WTC11 (cell line): Measurements from ENCODE around the gene VEPH1. TPM values are rescaled to one million over a fixed set of nuclear protein-coding genes. Genes with fewer than 3 reads are reported as not detected.

Experiments
- ATAC-seq: fragments of 200-7000 bp; cut with Tn5 transposase; 2 replicates; pipeline ENCODE4 v1.10.0; 2021; ENCODE audit warnings: mild to moderate bottlenecking, moderate library complexity
- CTCF ChIA-PET: fragments of 300-600 bp; sonication (Branson Sonifier 250); formaldehyde crosslinking; loops from one replicate; lab custom pipeline; 2021; ENCODE audit warnings: antibody characterized with exemption; lab: Charles Lee
- POLR2A ChIA-PET: fragments of 350-600 bp; sonication (Branson Sonifier 250); formaldehyde crosslinking; loops from one replicate; lab custom pipeline; 2021; ENCODE audit warnings: antibody characterized with exemption; lab: Charles Lee
- DNase-seq: peaks from one replicate; pipeline ENCODE4 v3.0.0; 2021; ENCODE audit warnings: low spot score
- H3K27ac Mint-ChIP-seq: 2 replicates; pipeline ENCODE4 v1.8.0; 2021; ENCODE audit warnings: mixed read lengths
- H3K27me3 Mint-ChIP-seq: 2 replicates; pipeline ENCODE4 v1.8.0; 2021; ENCODE audit warnings: low read depth, mild to moderate bottlenecking, moderate library complexity, mixed read lengths
- H3K36me3 Mint-ChIP-seq: 2 replicates; pipeline ENCODE4 v1.8.0; 2021; ENCODE audit warnings: mixed read lengths
- H3K4me1 Mint-ChIP-seq: 2 replicates; pipeline ENCODE4 v1.8.0; 2022; ENCODE audit warnings: mixed read lengths
- H3K4me3 Mint-ChIP-seq: 2 replicates; pipeline ENCODE4 v1.8.0; 2021; ENCODE audit warnings: mild to moderate bottlenecking, moderate library complexity, mixed read lengths
- H3K9me3 Mint-ChIP-seq: 2 replicates; pipeline ENCODE4 v1.8.0; 2021; ENCODE audit warnings: mixed read lengths
- CREB1 ChIP-seq: sonication (generic); formaldehyde crosslinking; IDR thresholded peaks from 2 replicates; pipeline ENCODE4 v1.8.0; 2023; ENCODE audit warnings: mild to moderate bottlenecking, missing genetic modification reagents
- EMX1 ChIP-seq: fragments of 250-450 bp; sonication (Bioruptor Pico); IDR thresholded peaks from 2 replicates; pipeline ENCODE4 v1.8.0; 2021; ENCODE audit warnings: mild to moderate bottlenecking
- GTF2I ChIP-seq: fragments of 250-450 bp; sonication (Bioruptor Pico); conservative IDR thresholded peaks from 2 replicates; pipeline ENCODE4 v1.4.0; 2021; ENCODE audit warnings: mild to moderate bottlenecking
- HMGA2 ChIP-seq: fragments of 250-450 bp; sonication (Bioruptor Pico); IDR thresholded peaks from 2 replicates; pipeline ENCODE4 v1.4.0; 2021; ENCODE audit warnings: mild to moderate bottlenecking, moderate library complexity
- HMGXB4 ChIP-seq: sonication (generic); formaldehyde crosslinking; IDR thresholded peaks from 2 replicates; pipeline ENCODE4 v1.8.1; 2023; ENCODE audit warnings: mild to moderate bottlenecking, moderate library complexity, missing genetic modification reagents
- OVOL2 ChIP-seq: fragments of 250-450 bp; sonication (Bioruptor Pico); IDR thresholded peaks from 2 replicates; pipeline ENCODE4 v1.9.0; 2021; ENCODE audit warnings: mild to moderate bottlenecking, borderline replicate concordance
- RELA ChIP-seq: sonication (generic); formaldehyde crosslinking; IDR thresholded peaks from 2 replicates; pipeline ENCODE4 v1.8.1; 2022; ENCODE audit warnings: missing genetic modification reagents, mild to moderate bottlenecking, borderline replicate concordance
- TCF7 ChIP-seq: sonication (generic); formaldehyde crosslinking; IDR thresholded peaks from 2 replicates; pipeline ENCODE4 v1.8.0; 2022; ENCODE audit warnings: mild to moderate bottlenecking, low read depth, missing genetic modification reagents, moderate library complexity
- TP53 ChIP-seq: sonication (generic); formaldehyde crosslinking; IDR thresholded peaks from 2 replicates; pipeline ENCODE4 v1.8.1; 2023; ENCODE audit warnings: mild to moderate bottlenecking, missing genetic modification reagents
- ZNF121 ChIP-seq: sonication (generic); formaldehyde crosslinking; IDR thresholded peaks from 2 replicates; pipeline ENCODE4 v1.8.0; 2023; ENCODE audit warnings: missing genetic modification reagents
- ZNF263 ChIP-seq: sonication (generic); formaldehyde crosslinking; IDR thresholded peaks from 2 replicates; pipeline ENCODE4 v1.8.1; 2022; ENCODE audit warnings: low read depth, mild to moderate bottlenecking, moderate library complexity, missing genetic modification reagents
- ZNF317 ChIP-seq: sonication (generic); formaldehyde crosslinking; IDR thresholded peaks from 2 replicates; pipeline ENCODE4 v1.8.1; 2023; ENCODE audit warnings: low read depth, mild to moderate bottlenecking, moderate library complexity, missing genetic modification reagents, borderline replicate concordance
- ZNF416 ChIP-seq: fragments of 250-450 bp; sonication (Bioruptor Pico); IDR thresholded peaks from 2 replicates; pipeline ENCODE4 v1.9.0; 2021; ENCODE audit warnings: mild to moderate bottlenecking, inconsistent platforms
- ZNF512 ChIP-seq: sonication (generic); formaldehyde crosslinking; IDR thresholded peaks from 2 replicates; pipeline ENCODE4 v1.8.1; 2022; ENCODE audit warnings: missing genetic modification reagents, borderline replicate concordance
- total RNA-seq: library from RNA; stranded (reverse); gene quantifications from 3 replicates; pipeline ENCODE4 v1.2.3, GENCODE V29; 2021
- TF ChIP-seq, protein P1 (sequence below): fragments of 250-450 bp; sonication (Bioruptor Pico); IDR thresholded peaks from 2 replicates; pipeline ENCODE4 v1.9.0; 2021; ENCODE audit warnings: mild to moderate bottlenecking
- TF ChIP-seq, protein P2 (sequence below): sonication (generic); formaldehyde crosslinking; IDR thresholded peaks from 2 replicates; pipeline ENCODE4 v1.8.0; 2022; ENCODE audit warnings: mild to moderate bottlenecking, missing genetic modification reagents
- TF ChIP-seq, protein P3 (sequence below): sonication (generic); formaldehyde crosslinking; IDR thresholded peaks from 2 replicates; pipeline ENCODE4 v1.8.0; 2023; ENCODE audit warnings: mild to moderate bottlenecking, missing genetic modification reagents

The VEPH1 gene
- total RNA-seq, 1 experiment from 2014 or later: 10.8 TPM

- ATAC-seq: no peak
- Mint-ChIP-seq H3K4me1 (peaks cover 8% of the 10 kb centered on the region; the same call in 1 of the 2 replicates), H3K9me3 (no peaks in the 10 kb centered on the region)
- TF ChIP-seq ZNF121 (CRISPR knock-in tag): no peak
- no peak for TF ChIP-seq ZNF512 (CRISPR knock-in tag)
- TF ChIP-seq, all 79 proteins: peak for 0
- CTCF ChIA-PET: no interaction called here
- no peaks in the 10 kb centered on the region for H3K36me3 Mint-ChIP-seq
- H3K27me3 Mint-ChIP-seq: no peaks in the 10 kb centered on the region
- no peak overlapping the region for H3K4me3 Mint-ChIP-seq
- no peak overlapping the region for H3K27ac Mint-ChIP-seq
- no peak for DNase-seq
- POLR2A ChIA-PET: no interaction called here
Observed at GRCh38 chr3:157285966-157286365, 217.2 kb downstream of the VEPH1 start.

DNA sequence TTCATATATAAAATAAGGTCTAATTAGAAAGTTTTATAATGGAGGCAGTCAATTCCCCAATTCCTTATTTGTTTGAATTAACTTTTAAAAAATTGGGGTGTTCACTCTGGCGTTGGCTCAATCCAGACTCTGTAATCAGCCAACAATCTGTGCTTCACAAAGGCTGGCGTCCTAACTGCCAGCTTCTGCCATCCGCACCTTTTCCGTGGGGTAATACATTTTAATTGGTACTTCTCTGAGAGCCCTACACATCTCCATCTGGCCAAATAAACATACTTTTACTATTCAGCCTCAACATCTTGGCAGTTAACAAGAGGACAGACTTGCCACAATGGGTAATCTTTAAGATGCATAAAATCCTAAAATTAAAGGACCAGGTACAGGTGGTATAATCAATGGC, 218.1 kb downstream of the VEPH1 start:
- ATAC-seq: no peak

More for the DNA sequence above, 218.1 kb downstream of the VEPH1 start:
- TF ChIP-seq, protein P1, sequence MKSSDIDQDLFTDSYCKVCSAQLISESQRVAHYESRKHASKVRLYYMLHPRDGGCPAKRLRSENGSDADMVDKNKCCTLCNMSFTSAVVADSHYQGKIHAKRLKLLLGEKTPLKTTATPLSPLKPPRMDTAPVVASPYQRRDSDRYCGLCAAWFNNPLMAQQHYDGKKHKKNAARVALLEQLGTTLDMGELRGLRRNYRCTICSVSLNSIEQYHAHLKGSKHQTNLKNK (CRISPR knock-in tag): no peak
- TF ChIP-seq ZNF317 (CRISPR knock-in tag) (no peak), GTF2I (CRISPR knock-in tag) (no peak), RELA (no peak), HMGA2 (no peak), ZNF416 (CRISPR knock-in tag) (no peak), OVOL2 (no peak), CREB1 (CRISPR knock-in tag) (no peak), ZNF263 (CRISPR knock-in tag) (no peak), EMX1 (CRISPR knock-in tag) (no peak), ZNF512 (CRISPR knock-in tag) (no peak), TCF7 (CRISPR knock-in tag) (no peak), TP53 (no peak), HMGXB4 (CRISPR knock-in tag) (no peak)
- TF ChIP-seq, protein P2, sequence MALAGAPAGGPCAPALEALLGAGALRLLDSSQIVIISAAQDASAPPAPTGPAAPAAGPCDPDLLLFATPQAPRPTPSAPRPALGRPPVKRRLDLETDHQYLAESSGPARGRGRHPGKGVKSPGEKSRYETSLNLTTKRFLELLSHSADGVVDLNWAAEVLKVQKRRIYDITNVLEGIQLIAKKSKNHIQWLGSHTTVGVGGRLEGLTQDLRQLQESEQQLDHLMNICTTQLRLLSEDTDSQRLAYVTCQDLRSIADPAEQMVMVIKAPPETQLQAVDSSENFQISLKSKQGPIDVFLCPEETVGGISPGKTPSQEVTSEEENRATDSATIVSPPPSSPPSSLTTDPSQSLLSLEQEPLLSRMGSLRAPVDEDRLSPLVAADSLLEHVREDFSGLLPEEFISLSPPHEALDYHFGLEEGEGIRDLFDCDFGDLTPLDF: no peak
- TF ChIP-seq, protein P3, sequence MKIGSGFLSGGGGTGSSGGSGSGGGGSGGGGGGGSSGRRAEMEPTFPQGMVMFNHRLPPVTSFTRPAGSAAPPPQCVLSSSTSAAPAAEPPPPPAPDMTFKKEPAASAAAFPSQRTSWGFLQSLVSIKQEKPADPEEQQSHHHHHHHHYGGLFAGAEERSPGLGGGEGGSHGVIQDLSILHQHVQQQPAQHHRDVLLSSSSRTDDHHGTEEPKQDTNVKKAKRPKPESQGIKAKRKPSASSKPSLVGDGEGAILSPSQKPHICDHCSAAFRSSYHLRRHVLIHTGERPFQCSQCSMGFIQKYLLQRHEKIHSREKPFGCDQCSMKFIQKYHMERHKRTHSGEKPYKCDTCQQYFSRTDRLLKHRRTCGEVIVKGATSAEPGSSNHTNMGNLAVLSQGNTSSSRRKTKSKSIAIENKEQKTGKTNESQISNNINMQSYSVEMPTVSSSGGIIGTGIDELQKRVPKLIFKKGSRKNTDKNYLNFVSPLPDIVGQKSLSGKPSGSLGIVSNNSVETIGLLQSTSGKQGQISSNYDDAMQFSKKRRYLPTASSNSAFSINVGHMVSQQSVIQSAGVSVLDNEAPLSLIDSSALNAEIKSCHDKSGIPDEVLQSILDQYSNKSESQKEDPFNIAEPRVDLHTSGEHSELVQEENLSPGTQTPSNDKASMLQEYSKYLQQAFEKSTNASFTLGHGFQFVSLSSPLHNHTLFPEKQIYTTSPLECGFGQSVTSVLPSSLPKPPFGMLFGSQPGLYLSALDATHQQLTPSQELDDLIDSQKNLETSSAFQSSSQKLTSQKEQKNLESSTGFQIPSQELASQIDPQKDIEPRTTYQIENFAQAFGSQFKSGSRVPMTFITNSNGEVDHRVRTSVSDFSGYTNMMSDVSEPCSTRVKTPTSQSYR (CRISPR knock-in tag): no peak
- H3K4me3 Mint-ChIP-seq: no peak overlapping the region
- no peaks in the 10 kb centered on the region for H3K27me3 Mint-ChIP-seq
- no peaks in the 10 kb centered on the region for H3K36me3 Mint-ChIP-seq
- DNase-seq: no peak
- CTCF ChIA-PET: no interaction called here
- POLR2A ChIA-PET: no interaction called here
- no peak overlapping the region for H3K27ac Mint-ChIP-seq
- H3K4me1 Mint-ChIP-seq: peaks cover 8% of the 10 kb centered on the region; the same call in 1 of the 2 replicates
- no peaks in the 10 kb centered on the region for H3K9me3 Mint-ChIP-seq
